Amniotic epithelial cell (primary cell): ENCODE results near the gene GRK3.
"Not testable (repeated sequence)": the region's sequence is repeated elsewhere in the genome, so short reads cannot be mapped to it uniquely, and the experiment has no call there.

Experiments
- DNase-seq: peaks from one replicate; pipeline ENCODE4 v3.0.0-alpha.2; 2010; ENCODE audit warnings: low read depth

The GRK3 gene

GRCh38 chr22:25698978-25699377 lies 134.5 kb downstream of the GRK3 start:
- DNase-seq, result no peak

GRCh38 chr22:25701056-25701780 lies 136.7 kb downstream of the GRK3 start:
- DNase-seq, result no peak

- DNase-seq, result peak; percentile 31
These were observed 137.6 kb downstream of the GRK3 start for GRCh38 chr22:25702040-25702439.

GRCh38 chr22:25702571-25703167 lies 138.2 kb downstream of the GRK3 start:
- DNase-seq, result no peak

- no peak for DNase-seq
These were observed 140.2 kb downstream of the GRK3 start for GRCh38 chr22:25704701-25705100.

GRCh38 chr22:25706197-25706596 lies 141.7 kb downstream of the GRK3 start:
- no peak for DNase-seq

GRCh38 chr22:25708430-25708829 lies 144.0 kb downstream of the GRK3 start:
- not testable (repeated sequence) for DNase-seq

- no peak for DNase-seq
These were observed 145.3 kb downstream of the GRK3 start for GRCh38 chr22:25709758-25710157.

GRCh38 chr22:25710501-25710900 lies 146.0 kb downstream of the GRK3 start:
- DNase-seq, result no peak

- DNase-seq, result no peak
These were observed 147.0 kb downstream of the GRK3 start for GRCh38 chr22:25711491-25711890.

- no peak for DNase-seq
These were observed 148.4 kb downstream of the GRK3 start for GRCh38 chr22:25712661-25713400.

GRCh38 chr22:25714070-25714469 lies 149.6 kb downstream of the GRK3 start:
- DNase-seq, result no peak

- no peak for DNase-seq
These were observed 150.3 kb downstream of the GRK3 start for GRCh38 chr22:25714739-25715138.

- no peak for DNase-seq
These were observed 152.2 kb downstream of the GRK3 start for GRCh38 chr22:25716637-25717036.

- no peak for DNase-seq
These were observed 153.8 kb downstream of the GRK3 start for GRCh38 chr22:25718135-25718840.

- no peak for DNase-seq
These were observed 157.7 kb downstream of the GRK3 start for GRCh38 chr22:25722223-25722622.

GRCh38 chr22:25722626-25723025 lies 158.2 kb downstream of the GRK3 start:
- DNase-seq, result peak; percentile 76

GRCh38 chr22:25726241-25726640 lies 161.8 kb downstream of the GRK3 start:
- peak; percentile 21 for DNase-seq

- no peak for DNase-seq
These were observed 163.6 kb downstream of the GRK3 start for GRCh38 chr22:25728071-25728470.

- DNase-seq, result no peak
These were observed 164.8 kb downstream of the GRK3 start for GRCh38 chr22:25729016-25729995.

GRCh38 chr22:25735650-25736049 lies 171.2 kb downstream of the GRK3 start:
- no peak for DNase-seq
